ENCODE data around the gene CDADC1. TPM values are rescaled to one million over a fixed set of nuclear protein-coding genes. Genes with fewer than 3 reads are reported as not detected.

The CDADC1 gene
- total and polyA plus RNA-seq, 10 of the 15 experiments (the other 5 are each of a cell fraction or from before 2014, with no cell fraction given) = 2.6 to 7.3 (median 5.2) TPM

GRCh38 chr13:49295244-49295643 is 47.5 kb downstream of the CDADC1 start (continued):
- TF ChIP-seq NBN (IDR thresholded peaks at IDR 0.05) (no peak), ATF7 (IDR thresholded peaks at IDR 0.05; ENCODE audit: low read depth) (no peak), RBBP5 (conservative IDR thresholded peaks at IDR 0.05) (no peak), RAD51 (IDR thresholded peaks at IDR 0.05) (no peak), BRCA1 (IDR thresholded peaks at IDR 0.05; ENCODE audit: low read depth, low read length) (no peak), KAT2A (conservative IDR thresholded peaks at IDR 0.05; ENCODE audit: control insufficient read depth, low read depth, low read length) (no peak), POLR2AphosphoS5 (IDR thresholded peaks at IDR 0.05; ENCODE audit: low read length) (no peak), ZNF24 (IDR thresholded peaks at IDR 0.05) (no peak)

GRCh38 chr13:49296659-49297058 is 48.9 kb downstream of the CDADC1 start:
- Histone ChIP-seq H3K27ac (ENCODE audit: control insufficient read depth, insufficient read depth) (no peak overlapping the region), H3K9ac (ENCODE audit: control insufficient read depth, insufficient read depth, low read length) (no peak overlapping the region), H3K9me3 (replicated peaks; ENCODE audit: control insufficient read depth, insufficient read depth, low read length) (no peaks in the 10 kb centered on the region), H3K27me3 (replicated peaks in 1 of 2; ENCODE audit: control insufficient read depth in 2 of 2, insufficient read depth in 2 of 2, low read length in 1 of 2) (no peaks in the 10 kb centered on the region), H3K4me2 (ENCODE audit: control insufficient read depth, insufficient read depth) (no peak overlapping the region), H4K20me1 (ENCODE audit: control insufficient read depth, insufficient read depth) (no peaks in the 10 kb centered on the region), H3K4me3 (no peak overlapping the region), H3K4me1 (ENCODE audit: control insufficient read depth, insufficient read depth, low read length) (peaks cover 3% of the 10 kb centered on the region; the same call in 1 of the 2 replicates), H3K36me3 (ENCODE audit: control insufficient read depth in 2 of 2, insufficient read depth in 2 of 2, low read length in 1 of 2) (no peaks in the 10 kb centered on the region), H2AFZ (ENCODE audit: control insufficient read depth, low read depth, low read length) (no peak overlapping the region), H3K79me2 (ENCODE audit: control insufficient read depth, insufficient read depth, low read length) (no peaks in the 10 kb centered on the region)
- POLR2A ChIA-PET = no interaction called here
- in situ Hi-C loops (cut with MboI) = no loop called here
- CTCF ChIA-PET = interaction anchor here (1.1 to 1.7 kb wide), 3 partner anchors 16 to 311 kb away, joined by 3 to 4 read pairs (median 3); no protein-coding TSS in a partner anchor
- DNase-seq (ENCODE audit: low read depth, low spot score) (no peak), ATAC-seq (no peak), FAIRE-seq (no peak)
- no TSS peak for BruUV-seq (replicated peaks)
- 100% methylated on average over 2 of the region's 2 CpGs for WGBS (ENCODE audit: insufficient coverage, insufficient replicate concordance, low lambda C conversion rate, missing lambda C conversion rate)
- intact Hi-C loops (cut with micrococcal nuclease; ENCODE audit: unreplicated experiment) = no loop called here
- no peak for TF ChIP-seq SKIL (IDR thresholded peaks at IDR 0.05; ENCODE audit: low read depth, poor library complexity, severe bottlenecking)
- TF ChIP-seq SMC3 (IDR thresholded peaks at IDR 0.05; ENCODE audit: borderline replicate concordance, low read length) = no peak
- SMC1A ChIA-PET (ENCODE audit: uncharacterized antibody, unreplicated experiment) = interaction anchor here (0.6 kb wide), 1 partner anchor 1378 kb away, joined by 4 read pairs; no protein-coding TSS in a partner anchor
- RAD21 ChIA-PET (ENCODE audit: unreplicated experiment) = no interaction called here

Data from GM12878 (cell line).